Embryonic facial prominence (tissue), 1 donor: ENCODE measurements around the gene ITGB1BP2.
"Not testable (repeated sequence)": the region's sequence is repeated elsewhere in the genome, so short reads cannot be mapped to it uniquely, and the experiment has no call there.

ENCODE experiments used
- DNase-seq: peaks from one replicate; pipeline ENCODE4 v3.0.0-alpha.2; 2016; ENCODE audit errors: extremely low spot score

The ITGB1BP2 gene

GRCh38 chrX:71302461-71303213, 1.1 kb downstream of the ITGB1BP2 start:
- no peak for DNase-seq

DNA sequence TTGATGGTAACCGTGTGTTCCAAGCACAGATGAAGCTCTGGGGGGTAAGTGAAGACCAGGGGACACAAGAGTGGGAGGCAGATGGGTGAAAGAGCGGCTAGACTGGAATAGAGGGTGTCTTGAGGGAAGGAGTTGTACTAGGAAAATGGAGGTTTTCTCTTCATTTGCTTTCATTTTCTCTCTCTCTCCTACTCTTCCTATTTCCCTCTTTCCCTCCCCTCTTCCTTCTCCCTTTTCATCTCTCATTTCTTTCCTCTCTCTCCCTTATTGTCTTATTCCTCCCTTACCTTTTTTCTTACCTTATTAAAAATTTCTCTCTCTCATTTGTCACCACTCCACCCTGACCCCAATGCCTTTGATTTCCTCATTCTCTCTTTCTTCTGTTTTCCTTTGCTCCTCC, 3.0 kb downstream of the ITGB1BP2 start:
- no peak for DNase-seq

GRCh38 chrX:71315917-71316316, 14.4 kb downstream of the ITGB1BP2 start:
- DNase-seq, result no peak

DNA sequence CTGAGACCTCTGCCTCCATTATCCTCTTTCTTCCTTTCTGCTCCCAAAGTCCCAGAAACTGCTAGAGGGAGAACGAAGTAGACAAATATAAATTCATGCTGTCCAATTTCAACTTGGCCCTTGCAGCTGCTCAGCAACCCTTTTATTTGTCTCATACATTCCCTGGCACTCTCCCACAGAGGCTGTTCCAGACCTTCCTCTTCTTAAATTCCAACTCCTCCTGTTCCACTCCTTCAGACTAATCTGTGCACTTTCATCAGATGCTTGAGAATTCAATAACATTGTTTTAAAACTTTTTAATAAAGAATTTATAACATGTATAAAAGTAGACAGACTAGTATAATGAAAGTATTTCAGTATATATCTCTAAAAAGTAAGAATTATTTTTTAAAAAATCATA, 15.4 kb downstream of the ITGB1BP2 start:
- DNase-seq, result not testable (repeated sequence)

GRCh38 chrX:71320126-71320525, 18.6 kb downstream of the ITGB1BP2 start:
- DNase-seq, result no peak

GRCh38 chrX:71321731-71322130, 20.2 kb downstream of the ITGB1BP2 start:
- DNase-seq, result no peak

DNA sequence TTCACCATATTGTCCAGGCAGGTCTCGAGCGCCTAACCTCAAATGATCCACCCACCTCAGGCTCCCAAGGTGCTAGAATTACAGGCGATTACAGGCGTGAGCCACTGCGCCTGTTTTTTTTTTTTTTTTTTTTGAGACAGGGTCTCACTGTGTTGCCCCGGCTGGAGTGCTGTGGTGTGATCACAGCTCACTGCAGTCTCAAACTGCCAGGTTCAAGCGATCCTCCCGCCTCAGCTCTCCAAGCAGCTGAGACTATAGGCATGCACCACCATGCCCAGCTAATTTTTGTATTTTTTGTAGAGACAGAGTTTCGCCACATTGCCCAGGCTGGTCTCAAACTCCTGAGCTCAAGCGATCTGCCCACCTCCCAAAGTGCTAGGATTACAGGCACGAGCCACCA, 22.9 kb downstream of the ITGB1BP2 start:
- not testable (repeated sequence) for DNase-seq

- no peak for DNase-seq
These were observed 24.8 kb downstream of the ITGB1BP2 start for GRCh38 chrX:71326394-71326793.

GRCh38 chrX:71349151-71349665, 47.7 kb downstream of the ITGB1BP2 start:
- not testable (repeated sequence) for DNase-seq

DNA sequence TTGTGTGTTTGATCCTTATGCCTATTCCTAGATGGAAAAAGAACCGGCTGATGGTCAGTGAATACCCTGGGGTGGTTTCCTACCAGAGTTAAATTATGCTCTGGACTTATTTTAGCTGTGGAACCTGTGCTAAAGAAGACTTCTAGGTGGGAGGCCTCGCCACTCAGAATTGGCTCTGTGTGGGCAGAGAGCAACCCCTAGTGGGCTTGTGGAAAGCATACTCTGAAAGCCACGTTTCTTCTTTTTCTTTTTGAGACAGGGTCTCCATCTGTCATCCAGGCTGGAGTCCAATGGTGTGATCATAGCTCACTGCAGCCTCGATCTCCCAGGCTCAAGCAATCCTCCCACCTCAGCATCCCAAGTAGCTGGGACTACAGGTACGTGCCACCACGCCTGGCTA, 48.3 kb downstream of the ITGB1BP2 start:
- not testable (repeated sequence) for DNase-seq

DNA sequence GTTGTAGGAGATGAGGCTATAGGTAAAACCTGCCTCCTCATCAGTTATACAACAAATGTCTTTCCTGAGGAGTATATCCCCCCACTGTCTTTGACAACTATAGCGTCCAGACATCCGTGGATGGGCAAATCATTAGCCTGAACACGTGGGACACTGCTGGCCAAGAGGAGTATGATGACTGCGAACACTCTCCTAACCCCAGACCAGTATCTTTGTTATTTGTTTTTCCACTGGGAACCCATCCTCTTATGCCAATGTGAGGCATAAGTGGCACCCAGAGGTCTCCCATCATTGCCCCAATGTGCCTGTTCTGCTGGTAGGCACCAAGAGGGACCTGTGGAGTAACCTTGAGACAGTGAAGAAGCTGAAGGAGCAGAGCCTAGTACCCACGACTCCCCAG, 50.9 kb downstream of the ITGB1BP2 start:
- DNase-seq, result not testable (repeated sequence)
